Activated naive CD4-positive, alpha-beta T cell treated with anti-CD3 and anti-CD28 coated beads, Interleukin-2, amount 10 ng/mL, durations not matched to agents 7 days and 5 days (primary cell): Measurements from ENCODE around the gene WWP2.
"Not testable (repeated sequence)": the region's sequence is repeated elsewhere in the genome, so short reads cannot be mapped to it uniquely, and the experiment has no call there.

Experiments used
- CTCF ChIA-PET: fragments of 350-600 bp; sonication (Branson Sonifier 250); formaldehyde crosslinking; loops from one replicate; lab custom pipeline; 2021; ENCODE audit warnings: antibody characterized with exemption; lab: Charles Lee
- DNase-seq: peaks from one replicate; pipeline ENCODE4 v3.0.0-alpha.2; 2020
- H3K27ac Mint-ChIP-seq: one replicate; pipeline ENCODE4 v1.8.0; 2021; ENCODE audit warnings: mild to moderate bottlenecking, moderate library complexity, mixed read lengths
- H3K27me3 Mint-ChIP-seq: one replicate; pipeline ENCODE4 v1.8.0; 2021; ENCODE audit warnings: mild to moderate bottlenecking, mixed read lengths
- H3K36me3 Mint-ChIP-seq: one replicate; pipeline ENCODE4 v1.8.0; 2021; ENCODE audit warnings: mixed read lengths
- H3K4me1 Mint-ChIP-seq: one replicate; pipeline ENCODE4 v1.8.0; 2021; ENCODE audit warnings: mixed read lengths
- H3K4me3 Mint-ChIP-seq: one replicate; pipeline ENCODE4 v1.8.0; 2021; ENCODE audit warnings: mild to moderate bottlenecking, moderate library complexity, mixed read lengths
- H3K9me3 Mint-ChIP-seq: one replicate; pipeline ENCODE4 v1.8.0; 2021; ENCODE audit warnings: mixed read lengths

Gene WWP2

DNA sequence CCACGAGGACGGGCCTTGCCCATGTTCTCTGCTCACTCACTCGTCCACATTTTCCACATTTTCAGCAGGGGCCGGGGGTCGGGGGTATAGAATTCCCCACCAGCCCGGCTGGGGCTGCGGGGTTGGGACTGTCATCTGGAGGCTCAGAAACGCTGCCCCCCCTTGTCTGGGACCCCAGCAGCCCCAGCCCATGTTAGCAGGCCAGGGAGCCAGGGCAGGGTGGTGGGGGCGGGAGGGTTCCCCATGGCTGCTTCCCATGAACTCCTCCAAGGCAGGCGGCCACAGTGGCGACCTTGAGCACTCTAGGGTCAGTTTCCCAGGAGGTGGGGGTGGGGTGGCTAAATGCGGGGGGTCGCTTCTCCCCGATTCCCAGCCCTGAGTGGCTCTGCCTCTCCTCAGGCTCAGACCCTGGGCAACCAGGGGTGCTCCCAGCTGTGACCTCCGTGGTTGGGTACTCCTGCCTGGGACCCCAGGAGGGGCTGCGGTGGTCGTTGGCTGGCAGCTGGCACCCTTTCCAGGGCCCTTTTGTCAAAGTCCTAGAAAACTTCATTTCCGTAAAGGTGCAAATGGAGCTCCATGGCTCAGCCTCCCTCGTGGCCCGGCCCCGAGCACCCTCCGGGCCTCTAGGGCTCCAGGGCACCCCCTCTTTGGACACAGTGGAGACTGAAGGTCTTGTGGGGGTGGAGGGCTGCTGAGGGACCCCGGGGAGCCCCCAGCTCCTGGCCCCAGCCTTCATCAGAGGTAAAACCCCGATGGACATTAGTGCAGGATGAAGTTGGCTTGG lies 190.6 kb downstream of the WWP2 start:
- H3K9me3 Mint-ChIP-seq, H3K27me3 Mint-ChIP-seq, H3K4me1 Mint-ChIP-seq, H3K4me3 Mint-ChIP-seq, DNase-seq, H3K36me3 Mint-ChIP-seq, H3K27ac Mint-ChIP-seq, CTCF ChIA-PET: not testable (repeated sequence)

DNA sequence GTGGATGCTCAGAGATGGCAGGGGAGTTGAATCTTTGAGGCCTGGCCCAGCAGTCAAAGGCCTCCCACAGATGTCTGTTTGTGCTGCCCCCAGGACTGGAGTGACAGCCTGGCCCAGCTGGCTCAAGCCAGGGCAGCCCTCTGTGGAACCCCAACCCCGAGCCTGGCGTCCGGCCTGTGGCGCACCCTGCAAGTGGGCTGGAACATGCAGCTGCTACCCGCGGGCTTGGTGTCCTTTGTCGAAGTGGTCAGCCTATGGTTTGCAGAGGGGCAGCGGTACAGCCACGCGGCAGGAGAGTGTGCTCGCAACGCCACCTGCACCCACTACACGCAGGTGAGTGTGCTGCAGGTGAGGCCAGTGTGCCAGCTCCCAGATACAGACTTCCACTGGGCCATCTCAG lies 192.1 kb downstream of the WWP2 start:
- DNase-seq, H3K4me1 Mint-ChIP-seq, H3K27me3 Mint-ChIP-seq, H3K9me3 Mint-ChIP-seq, H3K27ac Mint-ChIP-seq, H3K4me3 Mint-ChIP-seq, H3K36me3 Mint-ChIP-seq, CTCF ChIA-PET: not testable (repeated sequence)

DNA sequence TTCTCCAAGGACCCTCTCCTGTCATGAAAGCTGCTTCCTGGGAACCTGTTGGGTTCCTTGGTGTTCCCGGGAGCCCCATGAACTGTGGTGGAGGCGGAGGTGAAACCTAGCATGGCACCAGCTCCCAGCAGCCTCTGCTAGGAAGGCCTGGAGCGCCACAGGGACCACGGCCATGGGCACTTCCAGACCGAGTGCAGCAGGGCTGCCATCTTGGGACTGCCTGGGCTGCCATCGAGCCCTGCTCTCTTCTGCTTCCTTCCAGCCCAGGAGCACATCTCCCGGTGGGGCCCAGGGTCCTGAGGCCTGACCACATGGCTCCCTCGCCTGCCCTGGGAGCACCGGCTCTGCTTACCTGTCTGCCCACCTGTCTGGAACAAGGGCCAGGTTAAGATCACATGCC lies 201.2 kb downstream of the WWP2 start:
- H3K36me3 Mint-ChIP-seq, H3K4me3 Mint-ChIP-seq, H3K27ac Mint-ChIP-seq, H3K9me3 Mint-ChIP-seq, H3K4me1 Mint-ChIP-seq, DNase-seq, CTCF ChIA-PET: not testable (repeated sequence)
- H3K27me3 Mint-ChIP-seq, result peaks cover 18% of the 10 kb centered on the region

DNA sequence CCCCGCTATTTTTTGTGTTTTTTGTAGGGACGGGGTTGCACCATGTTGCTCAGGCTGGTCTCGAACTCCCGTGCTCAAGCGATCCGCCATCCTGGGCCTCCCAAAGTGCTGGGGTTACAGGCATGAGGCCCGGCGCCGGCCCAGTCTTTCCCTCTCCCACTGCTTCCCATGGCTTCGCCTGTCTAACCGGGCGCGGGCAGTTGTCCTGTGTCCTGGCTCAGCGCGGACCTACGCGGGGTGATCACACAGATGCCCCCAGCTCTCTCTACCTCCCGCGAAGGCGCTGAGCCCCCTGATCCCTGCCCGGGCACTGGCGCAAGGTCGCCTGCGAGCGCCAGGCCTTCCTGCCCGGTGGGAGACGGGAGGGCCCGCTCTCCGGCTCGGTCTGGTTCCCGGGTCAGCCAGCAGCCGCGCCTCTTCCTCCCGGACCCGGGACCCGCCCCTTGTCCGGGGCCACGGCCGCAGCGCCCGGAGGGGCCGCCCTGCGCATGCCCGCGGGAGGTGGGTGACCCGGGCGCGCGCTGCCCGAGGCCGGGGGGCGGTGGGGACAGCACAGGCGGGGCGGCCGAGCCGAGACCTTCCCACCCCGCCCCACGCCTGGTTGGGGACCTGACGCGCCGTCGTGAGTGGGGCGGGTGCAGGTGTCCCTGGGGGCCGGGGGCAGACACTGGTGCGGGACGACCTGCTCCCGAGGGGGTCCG lies 203.0 kb downstream of the WWP2 start:
- H3K27ac Mint-ChIP-seq, H3K36me3 Mint-ChIP-seq, H3K4me1 Mint-ChIP-seq, H3K4me3 Mint-ChIP-seq, CTCF ChIA-PET, DNase-seq, H3K9me3 Mint-ChIP-seq: not testable (repeated sequence)
- peaks cover 18% of the 10 kb centered on the region for H3K27me3 Mint-ChIP-seq

DNA sequence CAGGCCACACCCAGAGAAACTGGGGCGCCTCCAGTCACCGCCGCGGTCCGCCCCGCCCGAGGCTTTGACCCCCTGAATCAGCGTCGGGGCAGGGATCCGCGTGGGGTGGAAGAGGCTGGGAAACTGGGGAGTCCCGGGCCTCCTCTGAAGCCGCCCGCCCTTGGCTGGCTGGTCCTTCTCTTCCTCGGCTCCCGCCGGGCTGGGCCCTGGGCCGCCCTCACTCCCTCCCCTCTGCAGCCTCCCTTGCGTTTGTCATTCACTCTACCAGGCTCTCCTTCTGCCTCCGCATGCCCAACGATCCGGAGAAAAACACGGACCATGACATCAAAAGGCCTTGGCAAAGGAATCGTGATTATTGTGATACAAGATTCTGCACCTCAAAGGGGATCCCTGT lies 203.5 kb downstream of the WWP2 start:
- H3K4me1 Mint-ChIP-seq, H3K36me3 Mint-ChIP-seq, H3K27ac Mint-ChIP-seq, DNase-seq, H3K9me3 Mint-ChIP-seq, H3K4me3 Mint-ChIP-seq, CTCF ChIA-PET: not testable (repeated sequence)
- peaks cover 18% of the 10 kb centered on the region for H3K27me3 Mint-ChIP-seq

DNA sequence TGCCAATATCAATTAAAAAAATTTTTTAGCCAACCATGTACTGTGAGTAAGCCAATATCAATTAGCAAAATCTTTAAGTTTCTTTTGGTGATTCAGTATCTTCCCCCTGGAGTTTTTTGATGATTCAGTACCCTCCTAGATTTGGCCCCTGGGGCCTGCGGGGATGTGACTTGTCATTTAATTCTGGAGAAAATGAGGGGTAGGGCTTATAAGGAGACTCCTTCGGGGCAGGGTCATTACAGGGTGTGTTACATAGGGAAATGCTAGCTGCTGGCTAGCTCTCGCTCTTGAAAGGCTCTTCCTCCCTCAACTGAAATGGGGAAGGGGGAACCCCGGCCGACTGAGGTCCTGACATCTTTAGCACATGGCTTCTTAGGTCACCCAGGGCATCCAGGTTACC lies 205.6 kb downstream of the WWP2 start:
- peaks cover 22% of the 10 kb centered on the region for H3K27me3 Mint-ChIP-seq
- H3K27ac Mint-ChIP-seq, H3K4me3 Mint-ChIP-seq, H3K4me1 Mint-ChIP-seq, DNase-seq, H3K36me3 Mint-ChIP-seq, CTCF ChIA-PET, H3K9me3 Mint-ChIP-seq: not testable (repeated sequence)

DNA sequence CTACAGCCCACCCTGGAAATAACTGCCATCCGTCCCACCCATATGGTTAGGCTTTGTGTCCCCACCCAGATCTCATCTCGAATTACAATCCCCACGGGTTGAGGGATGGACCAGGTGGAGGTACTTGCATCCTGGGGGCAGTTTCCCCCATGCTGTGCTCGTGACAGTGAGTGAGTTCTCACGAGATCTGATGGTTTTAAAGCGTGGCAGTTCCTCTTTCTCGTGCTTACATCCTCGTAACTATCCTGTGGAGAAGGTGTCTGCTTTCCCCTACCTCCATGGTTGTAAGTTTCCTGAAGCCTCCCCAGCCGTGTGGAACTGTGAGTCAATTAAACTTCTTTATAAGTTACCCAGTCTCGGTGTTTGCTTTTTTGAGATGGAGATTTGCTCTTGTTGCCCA lies 206.0 kb downstream of the WWP2 start:
- H3K4me1 Mint-ChIP-seq, CTCF ChIA-PET, H3K9me3 Mint-ChIP-seq, H3K4me3 Mint-ChIP-seq, DNase-seq, H3K27ac Mint-ChIP-seq, H3K36me3 Mint-ChIP-seq: not testable (repeated sequence)
- peaks cover 22% of the 10 kb centered on the region for H3K27me3 Mint-ChIP-seq

DNA sequence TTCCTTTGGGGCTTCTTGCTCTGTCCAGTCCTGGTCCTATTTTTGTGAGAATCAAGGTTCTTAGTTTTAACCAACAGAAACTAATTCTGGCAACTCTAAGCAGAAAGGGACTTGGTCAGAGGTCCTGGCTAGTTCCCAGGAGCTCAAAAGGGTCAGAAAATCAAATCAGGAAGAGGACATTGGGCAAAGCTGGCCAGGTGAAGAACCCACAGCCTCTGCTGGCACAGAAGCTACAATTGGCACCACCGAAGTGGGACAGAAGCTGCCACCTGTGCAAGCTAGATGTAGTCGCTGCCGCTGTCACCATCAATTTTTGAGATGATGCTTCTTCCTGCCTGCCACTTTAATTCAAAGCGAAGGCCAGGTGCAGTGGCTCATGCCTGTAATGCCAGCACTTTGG lies 207.5 kb downstream of the WWP2 start:
- DNase-seq, CTCF ChIA-PET, H3K4me1 Mint-ChIP-seq, H3K36me3 Mint-ChIP-seq, H3K9me3 Mint-ChIP-seq, H3K4me3 Mint-ChIP-seq, H3K27ac Mint-ChIP-seq: not testable (repeated sequence)
- H3K27me3 Mint-ChIP-seq, result peaks cover 17% of the 10 kb centered on the region

DNA sequence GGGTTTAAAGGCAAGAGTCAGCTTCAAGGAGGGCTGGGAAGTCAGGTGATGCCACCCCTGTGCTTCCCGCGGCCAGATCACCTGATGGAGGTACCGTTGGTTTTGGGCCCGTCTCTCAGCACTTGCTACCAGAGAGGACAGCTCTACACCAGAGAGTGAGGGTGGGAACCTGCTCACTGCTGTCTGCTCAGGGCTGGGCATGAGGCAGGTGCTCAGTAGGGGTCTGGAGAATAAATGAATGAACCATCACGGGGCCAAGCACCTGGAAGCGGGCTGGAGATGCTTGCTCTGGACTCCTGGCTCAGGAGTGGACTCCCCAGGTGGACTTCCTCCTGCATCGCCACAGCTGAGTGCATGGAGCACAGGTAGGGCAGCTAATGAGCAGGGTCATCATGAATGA lies 210.0 kb downstream of the WWP2 start:
- not testable (repeated sequence) for H3K4me3 Mint-ChIP-seq, H3K9me3 Mint-ChIP-seq

DNA sequence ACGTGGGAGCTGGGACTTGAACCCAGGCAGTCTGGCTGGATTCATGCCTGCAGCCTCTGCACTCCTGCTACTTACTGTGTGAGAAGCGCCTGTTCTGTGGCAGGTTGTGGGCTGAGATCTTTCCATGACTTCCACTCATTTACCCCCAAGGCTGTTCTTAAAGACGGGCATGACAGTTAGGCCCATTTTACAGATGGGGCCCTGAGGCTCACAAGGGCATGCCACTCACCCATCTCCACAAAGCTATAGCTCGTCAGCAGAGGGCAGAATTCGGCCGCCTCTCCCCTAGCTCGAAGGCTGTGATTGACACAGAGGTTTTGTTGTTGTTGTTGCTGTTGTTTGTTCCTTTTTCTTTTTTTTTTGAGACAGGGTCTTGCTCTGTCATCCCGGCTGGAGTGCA lies 210.8 kb downstream of the WWP2 start:
- H3K9me3 Mint-ChIP-seq, H3K27me3 Mint-ChIP-seq, H3K4me3 Mint-ChIP-seq, H3K36me3 Mint-ChIP-seq, H3K27ac Mint-ChIP-seq, H3K4me1 Mint-ChIP-seq, DNase-seq, CTCF ChIA-PET: not testable (repeated sequence)

More for the DNA sequence above, 210.0 kb downstream of the WWP2 start:
- H3K4me1 Mint-ChIP-seq, H3K27me3 Mint-ChIP-seq, DNase-seq, H3K36me3 Mint-ChIP-seq, CTCF ChIA-PET, H3K27ac Mint-ChIP-seq: not testable (repeated sequence)

DNA sequence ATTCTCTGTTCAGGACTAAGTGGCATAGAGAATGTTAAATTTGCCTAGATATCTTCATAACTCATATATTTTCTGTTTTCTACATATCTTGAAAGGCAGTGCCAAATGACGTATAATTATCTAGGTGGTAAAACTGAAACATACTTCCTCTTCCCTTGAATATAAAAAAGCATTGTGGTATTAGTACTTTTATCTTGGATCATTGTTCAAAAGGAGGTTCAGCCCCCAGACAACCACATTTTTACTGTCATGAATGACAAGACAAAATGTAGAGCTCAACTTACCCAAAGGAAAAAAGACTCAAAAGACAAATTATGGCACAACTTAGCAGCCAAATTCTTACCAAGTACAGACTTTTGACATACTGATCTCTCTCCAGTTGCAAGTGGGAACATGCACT lies 223.1 kb downstream of the WWP2 start:
- H3K4me3 Mint-ChIP-seq, H3K27ac Mint-ChIP-seq, H3K4me1 Mint-ChIP-seq, H3K36me3 Mint-ChIP-seq, H3K27me3 Mint-ChIP-seq, DNase-seq, CTCF ChIA-PET, H3K9me3 Mint-ChIP-seq: not testable (repeated sequence)
